ENCODE measurements around the gene SERPINA6.
A peak's percentile ranks its signal among the peaks of the same experiment; 100 is the strongest.
"Not testable (repeated sequence)": the region's sequence is repeated elsewhere in the genome, so short reads cannot be mapped to it uniquely, and the experiment has no call there.

SERPINA6 gene

GRCh38 chr14:94354190-94354589, 31.1 kb upstream of the SERPINA6 start:
- not testable (repeated sequence) for DNase-seq (ENCODE audit: low spot score)

GRCh38 chr14:94349276-94349675, 26.1 kb upstream of the SERPINA6 start:
- DNase-seq (ENCODE audit: low spot score): no peak

- DNase-seq (ENCODE audit: low spot score): no peak
Observed at GRCh38 chr14:94348836-94349235, 25.7 kb upstream of the SERPINA6 start.

GRCh38 chr14:94346841-94347240, 23.7 kb upstream of the SERPINA6 start:
- DNase-seq (ENCODE audit: low spot score): no peak

GRCh38 chr14:94346065-94346786, 23.1 kb upstream of the SERPINA6 start:
- DNase-seq (ENCODE audit: low spot score): not testable (repeated sequence)

- no peak for DNase-seq (ENCODE audit: low spot score)
Observed at GRCh38 chr14:94345344-94346064, 22.4 kb upstream of the SERPINA6 start.

GRCh38 chr14:94344389-94344788, 21.3 kb upstream of the SERPINA6 start:
- DNase-seq (ENCODE audit: low spot score): no peak

- no peak for DNase-seq (ENCODE audit: low spot score)
Observed at GRCh38 chr14:94343238-94344005, 20.3 kb upstream of the SERPINA6 start.

- peak; percentile 29 for DNase-seq (ENCODE audit: low spot score)
Observed at GRCh38 chr14:94342334-94342934, 19.3 kb upstream of the SERPINA6 start.

GRCh38 chr14:94341656-94342333, 18.7 kb upstream of the SERPINA6 start:
- DNase-seq (ENCODE audit: low spot score): no peak

- DNase-seq (ENCODE audit: low spot score): no peak
Observed at GRCh38 chr14:94340533-94340932, 17.4 kb upstream of the SERPINA6 start.

GRCh38 chr14:94338023-94338422, 14.9 kb upstream of the SERPINA6 start:
- no peak for DNase-seq (ENCODE audit: low spot score)

- DNase-seq (ENCODE audit: low spot score): no peak
Observed at GRCh38 chr14:94337274-94337673, 14.1 kb upstream of the SERPINA6 start.

- no peak for DNase-seq (ENCODE audit: low spot score)
Observed at GRCh38 chr14:94334872-94335271, 11.7 kb upstream of the SERPINA6 start.

- DNase-seq (ENCODE audit: low spot score): no peak
Observed at GRCh38 chr14:94332587-94332986, 9.5 kb upstream of the SERPINA6 start.

GRCh38 chr14:94332063-94332583, 9.0 kb upstream of the SERPINA6 start:
- no peak for DNase-seq (ENCODE audit: low spot score)

- no peak for DNase-seq (ENCODE audit: low spot score)
Observed at GRCh38 chr14:94331462-94331861, 8.3 kb upstream of the SERPINA6 start.

- no peak for DNase-seq (ENCODE audit: low spot score)
Observed at GRCh38 chr14:94330857-94331256, 7.7 kb upstream of the SERPINA6 start.

GRCh38 chr14:94330432-94330831, 7.3 kb upstream of the SERPINA6 start:
- no peak for DNase-seq (ENCODE audit: low spot score)

GRCh38 chr14:94329857-94330256, 6.7 kb upstream of the SERPINA6 start:
- no peak for DNase-seq (ENCODE audit: low spot score)

GRCh38 chr14:94328196-94328595, 5.1 kb upstream of the SERPINA6 start:
- no peak for DNase-seq (ENCODE audit: low spot score)
